ENCODE results near the gene NAA38. TPM values are rescaled to one million over a fixed set of nuclear protein-coding genes. Genes with fewer than 3 reads are reported as not detected.

The NAA38 gene
- total and polyA plus RNA-seq, 2 experiments from 2014 or later, result 71.5 to 185 TPM

DNA sequence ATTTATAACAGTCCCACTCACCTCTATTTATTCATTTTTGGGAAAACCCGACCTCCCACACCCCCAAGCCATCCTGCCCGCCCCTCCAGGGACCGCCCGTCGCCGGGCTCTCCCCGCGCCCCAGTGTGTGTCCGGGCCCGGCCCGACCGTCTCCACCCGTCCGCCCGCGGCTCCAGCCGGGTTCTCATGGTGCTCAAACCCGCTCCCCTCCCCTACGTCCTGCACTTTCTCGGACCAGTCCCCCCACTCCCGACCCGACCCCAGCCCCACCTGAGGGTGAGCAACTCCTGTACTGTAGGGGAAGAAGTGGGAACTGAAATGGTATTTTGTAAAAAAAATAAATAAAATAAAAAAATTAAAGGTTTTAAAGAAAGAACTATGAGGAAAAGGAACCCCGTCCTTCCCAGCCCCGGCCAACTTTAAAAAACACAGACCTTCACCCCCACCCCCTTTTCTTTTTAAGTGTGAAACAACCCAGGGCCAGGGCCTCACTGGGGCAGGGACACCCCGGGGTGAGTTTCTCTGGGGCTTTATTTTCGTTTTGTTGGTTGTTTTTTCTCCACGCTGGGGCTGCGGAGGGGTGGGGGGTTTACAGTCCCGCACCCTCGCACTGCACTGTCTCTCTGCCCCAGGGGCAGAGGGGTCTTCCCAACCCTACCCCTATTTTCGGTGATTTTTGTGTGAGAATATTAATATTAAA is 3.1 kb downstream of the NAA38 start:
- no peak overlapping the region for H3K9ac ChIP-seq
- peaks cover 38% of the 10 kb centered on the region; the same call in 1 of the 2 replicates for H3F3A ChIP-seq (ENCODE audit: insufficient read depth)
- H3K27ac ChIP-seq, result no peak overlapping the region
- 79 to 82% methylated on average over 25 to 31 of the region's 31 CpGs for WGBS, 2 experiments (ENCODE audit: low coverage in 1 of 2, low lambda C conversion rate in 2 of 2, missing lambda C conversion rate in 2 of 2)
- no peaks in the 10 kb centered on the region for H3K27me3 ChIP-seq (replicated peaks; ENCODE audit: insufficient read depth)
- DNase-seq, result no peak
- H3K79me2 ChIP-seq (ENCODE audit: insufficient read depth), result peaks cover 44% of the 10 kb centered on the region
- H3K4me2 ChIP-seq (ENCODE audit: unreplicated experiment), result no peak overlapping the region
- H4K20me1 ChIP-seq (ENCODE audit: insufficient read depth), result no peaks in the 10 kb centered on the region
- H3K4me1 ChIP-seq (ENCODE audit: insufficient read depth), result 0 out of 2 replicates have a peak, but pooled peaks cover 15% of the 10 kb centered on the region
- no peak overlapping the region for H2AFZ ChIP-seq
- in situ Hi-C loops (cut with MboI), result loop anchor here (10.0 kb wide), 1 partner anchor 109 kb away; no protein-coding TSS in a partner anchor
- no peaks in the 10 kb centered on the region for H3K9me3 ChIP-seq (ENCODE audit: low read depth)
- no peak for TF ChIP-seq EZH2phosphoT487 (IDR thresholded peaks at IDR 0.05; ENCODE audit: insufficient read depth, low read depth)
- TF ChIP-seq EZH2 (IDR thresholded peaks at IDR 0.05; ENCODE audit: insufficient read depth, poor library complexity, severe bottlenecking), result no peak
- H3K9me2 ChIP-seq (ENCODE audit: insufficient read depth), result no peaks in the 10 kb centered on the region
- no peak overlapping the region for H3K4me3 ChIP-seq
- H3K36me3 ChIP-seq (ENCODE audit: low read depth), result no peaks in the 10 kb centered on the region; the same call in 1 of the 2 replicates

DNA sequence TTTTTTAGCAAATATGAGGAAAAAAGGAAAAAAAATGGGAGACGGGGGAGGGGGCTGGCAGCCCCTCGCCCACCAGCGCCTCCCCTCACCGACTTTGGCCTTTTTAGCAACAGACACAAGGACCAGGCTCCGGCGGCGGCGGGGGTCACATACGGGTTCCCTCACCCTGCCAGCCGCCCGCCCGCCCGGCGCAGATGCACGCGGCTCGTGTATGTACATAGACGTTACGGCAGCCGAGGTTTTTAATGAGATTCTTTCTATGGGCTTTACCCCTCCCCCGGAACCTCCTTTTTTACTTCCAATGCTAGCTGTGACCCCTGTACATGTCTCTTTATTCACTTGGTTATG is 3.7 kb downstream of the NAA38 start:
- Histone ChIP-seq H4K20me1 (ENCODE audit: insufficient read depth) (no peaks in the 10 kb centered on the region), H3K4me1 (ENCODE audit: insufficient read depth) (0 out of 2 replicates have a peak, but pooled peaks cover 9% of the 10 kb centered on the region), H3K79me2 (ENCODE audit: insufficient read depth) (peaks cover 44% of the 10 kb centered on the region), H3K36me3 (ENCODE audit: low read depth) (no peaks in the 10 kb centered on the region; the same call in 1 of the 2 replicates), H3K4me3 (no peak overlapping the region), H3K27ac (no peak overlapping the region), H3K9me2 (ENCODE audit: insufficient read depth) (no peaks in the 10 kb centered on the region), H3F3A (ENCODE audit: insufficient read depth) (peaks cover 38% of the 10 kb centered on the region; the same call in 1 of the 2 replicates), H3K9ac (no peak overlapping the region), H3K27me3 (replicated peaks; ENCODE audit: insufficient read depth) (no peaks in the 10 kb centered on the region), H2AFZ (no peak overlapping the region), H3K4me2 (ENCODE audit: unreplicated experiment) (no peak overlapping the region), H3K9me3 (ENCODE audit: low read depth) (no peaks in the 10 kb centered on the region)
- no peak for DNase-seq
- TF ChIP-seq EZH2phosphoT487 (IDR thresholded peaks at IDR 0.05; ENCODE audit: insufficient read depth, low read depth) (no peak), EZH2 (IDR thresholded peaks at IDR 0.05; ENCODE audit: insufficient read depth, poor library complexity, severe bottlenecking) (no peak)
- WGBS, 2 experiments (ENCODE audit: low coverage in 1 of 2, low lambda C conversion rate in 2 of 2, missing lambda C conversion rate in 2 of 2), result 90 to 92% methylated on average over 15 to 21 of the region's 21 CpGs
- in situ Hi-C loops (cut with MboI), result loop anchor here (10.0 kb wide), 1 partner anchor 109 kb away; no protein-coding TSS in a partner anchor

DNA sequence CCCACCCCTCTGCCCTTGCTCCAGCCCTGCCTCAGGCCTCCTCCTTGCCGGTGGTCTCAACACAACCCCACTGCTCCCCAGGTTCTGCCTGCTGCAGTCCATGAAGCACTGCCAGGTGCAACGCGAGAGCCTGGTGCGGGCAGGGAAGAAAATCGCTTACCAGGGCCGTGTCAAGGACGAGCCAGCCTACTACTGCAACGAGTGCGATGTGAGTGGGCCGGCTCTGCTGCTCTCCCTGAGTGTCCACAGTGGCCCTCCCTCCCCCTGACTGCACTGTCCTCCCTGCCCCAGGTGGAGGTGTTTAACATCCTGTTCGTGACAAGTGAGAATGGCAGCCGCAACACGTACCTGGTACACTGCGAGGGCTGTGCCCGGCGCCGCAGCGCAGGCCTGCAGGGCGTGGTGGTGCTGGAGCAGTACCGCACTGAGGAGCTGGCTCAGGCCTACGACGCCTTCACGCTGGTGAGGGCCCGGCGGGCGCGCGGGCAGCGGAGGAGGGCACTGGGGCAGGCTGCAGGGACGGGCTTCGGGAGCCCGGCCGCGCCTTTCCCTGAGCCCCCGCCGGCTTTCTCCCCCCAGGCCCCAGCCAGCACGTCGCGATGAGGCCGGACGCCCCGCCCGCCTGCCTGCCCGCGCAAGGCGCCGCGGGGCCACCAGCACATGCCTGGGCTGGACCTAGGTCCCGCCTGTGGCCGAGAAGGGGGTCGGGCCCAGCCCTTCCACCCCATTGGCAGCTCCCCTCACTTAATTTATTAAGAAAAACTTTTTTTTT is 4.3 kb downstream of the NAA38 start:
- Histone ChIP-seq H2AFZ (no peak overlapping the region), H3F3A (ENCODE audit: insufficient read depth) (peaks cover 38% of the 10 kb centered on the region; the same call in 1 of the 2 replicates), H3K4me3 (no peak overlapping the region), H3K9me3 (ENCODE audit: low read depth) (no peaks in the 10 kb centered on the region), H3K4me1 (ENCODE audit: insufficient read depth) (0 out of 2 replicates have a peak, but pooled peaks cover 8% of the 10 kb centered on the region), H3K79me2 (ENCODE audit: insufficient read depth) (peaks cover 45% of the 10 kb centered on the region), H3K27me3 (replicated peaks; ENCODE audit: insufficient read depth) (no peaks in the 10 kb centered on the region), H3K9ac (no peak overlapping the region), H4K20me1 (ENCODE audit: insufficient read depth) (no peaks in the 10 kb centered on the region), H3K9me2 (ENCODE audit: insufficient read depth) (no peaks in the 10 kb centered on the region), H3K27ac (no peak overlapping the region), H3K36me3 (ENCODE audit: low read depth) (no peaks in the 10 kb centered on the region; the same call in 1 of the 2 replicates), H3K4me2 (ENCODE audit: unreplicated experiment) (no peak overlapping the region)
- no peak for DNase-seq
- TF ChIP-seq EZH2 (IDR thresholded peaks at IDR 0.05; ENCODE audit: insufficient read depth, poor library complexity, severe bottlenecking) (no peak), EZH2phosphoT487 (IDR thresholded peaks at IDR 0.05; ENCODE audit: insufficient read depth, low read depth) (no peak)
- WGBS, 2 experiments (ENCODE audit: low coverage in 1 of 2, low lambda C conversion rate in 2 of 2, missing lambda C conversion rate in 2 of 2), result 86 to 89% methylated on average over 22 to 46 of the region's 51 CpGs
- in situ Hi-C loops (cut with MboI), result loop anchor here (10.0 kb wide), 1 partner anchor 108 kb away; no protein-coding TSS in a partner anchor

DNA sequence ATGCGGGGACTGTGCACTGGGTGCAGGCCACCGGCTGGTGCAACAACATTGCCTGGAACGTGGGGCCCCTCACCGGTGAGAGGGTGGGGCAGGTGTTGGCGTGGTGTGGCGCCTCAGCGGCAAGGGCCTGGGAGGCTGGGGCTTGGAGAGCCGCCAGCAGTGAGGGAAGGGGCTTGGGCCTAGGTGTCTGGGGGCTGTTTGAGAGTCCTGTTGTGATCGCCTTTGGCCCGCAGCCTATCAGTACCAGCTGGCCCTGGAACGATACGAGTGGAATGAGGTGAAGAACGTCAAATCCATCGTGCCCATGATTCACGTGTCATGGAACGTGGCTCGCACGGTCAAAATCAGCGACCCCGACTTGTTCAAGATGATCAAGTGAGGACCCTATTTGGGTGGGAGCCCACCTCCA is 5.1 kb downstream of the NAA38 start:
- no peaks in the 10 kb centered on the region for H4K20me1 ChIP-seq (ENCODE audit: insufficient read depth)
- H3K27me3 ChIP-seq (replicated peaks; ENCODE audit: insufficient read depth), result no peaks in the 10 kb centered on the region
- H3K27ac ChIP-seq, result no peak overlapping the region
- peaks cover 50% of the 10 kb centered on the region for H3K79me2 ChIP-seq (ENCODE audit: insufficient read depth)
- 0 out of 2 replicates have a peak, but pooled peaks cover 8% of the 10 kb centered on the region for H3K4me1 ChIP-seq (ENCODE audit: insufficient read depth)
- H3K4me2 ChIP-seq (ENCODE audit: unreplicated experiment), result no peak overlapping the region
- H3K9me3 ChIP-seq (ENCODE audit: low read depth), result no peaks in the 10 kb centered on the region
- H3F3A ChIP-seq (ENCODE audit: insufficient read depth), result peaks cover 38% of the 10 kb centered on the region; the same call in 1 of the 2 replicates
- no peak for DNase-seq
- TF ChIP-seq EZH2 (IDR thresholded peaks at IDR 0.05; ENCODE audit: insufficient read depth, poor library complexity, severe bottlenecking), result no peak
- no peak for TF ChIP-seq EZH2phosphoT487 (IDR thresholded peaks at IDR 0.05; ENCODE audit: insufficient read depth, low read depth)
- H3K9me2 ChIP-seq (ENCODE audit: insufficient read depth), result no peaks in the 10 kb centered on the region
- WGBS, 2 experiments (ENCODE audit: low coverage in 1 of 2, low lambda C conversion rate in 2 of 2, missing lambda C conversion rate in 2 of 2), result 76 to 81% methylated on average over 19 to 20 of the region's 20 CpGs
- no peaks in the 10 kb centered on the region; the same call in 1 of the 2 replicates for H3K36me3 ChIP-seq (ENCODE audit: low read depth)
- H3K4me3 ChIP-seq, result no peak overlapping the region
- in situ Hi-C loops (cut with MboI), result loop anchor here (10.0 kb wide), 1 partner anchor 107 kb away; no protein-coding TSS in a partner anchor
- H3K9ac ChIP-seq, result no peak overlapping the region
- H2AFZ ChIP-seq, result no peak overlapping the region
